ENCODE measurements around the gene DDX51.

Gene DDX51

DNA sequence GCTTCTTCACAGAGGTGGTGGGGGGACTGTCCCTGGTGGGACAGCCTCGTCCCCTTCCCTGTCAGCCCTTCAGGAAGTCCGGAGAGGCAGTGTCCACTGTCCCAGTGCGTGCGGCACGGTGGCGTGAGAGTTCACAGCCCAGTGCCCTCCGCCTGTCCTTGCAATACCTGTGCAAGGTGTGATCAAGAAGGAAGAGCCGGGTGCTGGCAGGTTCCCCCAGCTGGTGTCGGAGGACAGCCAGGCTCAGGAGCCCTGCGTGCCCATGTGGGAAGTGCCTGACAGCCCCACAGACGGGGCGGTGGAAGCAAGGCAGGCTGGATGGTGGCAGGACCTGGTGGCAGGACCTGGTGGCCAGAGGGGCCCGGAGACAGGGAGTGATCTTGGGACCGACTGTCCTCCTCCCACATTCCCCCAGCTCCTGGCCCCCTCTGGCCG, 16.5 kb upstream of the DDX51 start:
- H3K4me3 ChIP-seq (ENCODE audit: low read depth, low read length) = no peak overlapping the region
- TF ChIP-seq, protein P1, sequence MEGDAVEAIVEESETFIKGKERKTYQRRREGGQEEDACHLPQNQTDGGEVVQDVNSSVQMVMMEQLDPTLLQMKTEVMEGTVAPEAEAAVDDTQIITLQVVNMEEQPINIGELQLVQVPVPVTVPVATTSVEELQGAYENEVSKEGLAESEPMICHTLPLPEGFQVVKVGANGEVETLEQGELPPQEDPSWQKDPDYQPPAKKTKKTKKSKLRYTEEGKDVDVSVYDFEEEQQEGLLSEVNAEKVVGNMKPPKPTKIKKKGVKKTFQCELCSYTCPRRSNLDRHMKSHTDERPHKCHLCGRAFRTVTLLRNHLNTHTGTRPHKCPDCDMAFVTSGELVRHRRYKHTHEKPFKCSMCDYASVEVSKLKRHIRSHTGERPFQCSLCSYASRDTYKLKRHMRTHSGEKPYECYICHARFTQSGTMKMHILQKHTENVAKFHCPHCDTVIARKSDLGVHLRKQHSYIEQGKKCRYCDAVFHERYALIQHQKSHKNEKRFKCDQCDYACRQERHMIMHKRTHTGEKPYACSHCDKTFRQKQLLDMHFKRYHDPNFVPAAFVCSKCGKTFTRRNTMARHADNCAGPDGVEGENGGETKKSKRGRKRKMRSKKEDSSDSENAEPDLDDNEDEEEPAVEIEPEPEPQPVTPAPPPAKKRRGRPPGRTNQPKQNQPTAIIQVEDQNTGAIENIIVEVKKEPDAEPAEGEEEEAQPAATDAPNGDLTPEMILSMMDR (IDR thresholded peaks at IDR 0.05; ENCODE audit: borderline replicate concordance, insufficient read depth, low read depth, low read length) = no peak

DNA sequence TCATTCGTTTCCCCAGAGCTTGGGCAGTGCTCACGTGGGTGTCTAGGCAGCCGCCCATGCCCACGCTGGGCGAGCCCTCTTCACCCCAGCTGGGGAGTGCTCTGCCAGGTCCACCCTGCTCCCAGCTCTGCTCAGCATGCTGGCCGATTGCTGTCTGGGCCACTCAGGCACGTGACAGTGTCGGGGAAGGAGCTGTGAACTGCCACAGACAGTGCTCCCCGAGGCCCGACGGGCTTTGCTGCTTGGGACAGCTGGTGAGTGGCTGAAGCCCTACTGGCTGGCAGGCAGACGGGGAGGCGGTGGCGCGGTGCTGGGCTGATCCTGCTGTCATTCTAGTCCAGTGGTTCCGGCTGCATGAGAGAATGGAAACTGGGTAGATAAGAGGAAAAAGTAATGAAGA, 15.9 kb upstream of the DDX51 start:
- TF ChIP-seq, protein P1 (IDR thresholded peaks at IDR 0.05; ENCODE audit: borderline replicate concordance, insufficient read depth, low read depth, low read length) = no peak
- no peak overlapping the region for H3K4me3 ChIP-seq (ENCODE audit: low read depth, low read length)

DNA sequence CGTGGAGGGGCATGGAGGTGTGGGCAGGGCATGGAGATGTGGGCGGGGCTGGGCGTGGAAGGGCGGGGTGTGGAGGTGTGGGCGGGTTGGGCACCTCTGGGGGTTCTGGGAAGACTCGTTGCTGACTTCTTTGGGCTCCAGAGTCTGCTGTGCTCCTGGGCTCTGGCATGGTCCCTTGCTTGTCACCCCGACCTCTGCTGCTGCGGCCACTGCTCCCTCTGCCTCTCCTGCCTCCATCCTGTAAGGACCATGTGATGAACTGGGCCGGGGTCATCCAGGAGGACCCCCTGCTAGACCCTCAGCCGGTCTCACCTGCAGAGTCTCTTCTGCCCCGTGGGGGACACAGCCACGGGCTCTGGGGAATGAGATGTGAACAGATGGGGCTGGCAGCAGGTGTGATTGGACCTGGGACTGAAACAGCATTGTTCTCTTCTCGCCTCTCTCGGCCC, 15.5 kb upstream of the DDX51 start:
- H3K4me3 ChIP-seq (ENCODE audit: low read depth, low read length) = no peak overlapping the region
- TF ChIP-seq, protein P1 (IDR thresholded peaks at IDR 0.05; ENCODE audit: borderline replicate concordance, insufficient read depth, low read depth, low read length) = no peak

DNA sequence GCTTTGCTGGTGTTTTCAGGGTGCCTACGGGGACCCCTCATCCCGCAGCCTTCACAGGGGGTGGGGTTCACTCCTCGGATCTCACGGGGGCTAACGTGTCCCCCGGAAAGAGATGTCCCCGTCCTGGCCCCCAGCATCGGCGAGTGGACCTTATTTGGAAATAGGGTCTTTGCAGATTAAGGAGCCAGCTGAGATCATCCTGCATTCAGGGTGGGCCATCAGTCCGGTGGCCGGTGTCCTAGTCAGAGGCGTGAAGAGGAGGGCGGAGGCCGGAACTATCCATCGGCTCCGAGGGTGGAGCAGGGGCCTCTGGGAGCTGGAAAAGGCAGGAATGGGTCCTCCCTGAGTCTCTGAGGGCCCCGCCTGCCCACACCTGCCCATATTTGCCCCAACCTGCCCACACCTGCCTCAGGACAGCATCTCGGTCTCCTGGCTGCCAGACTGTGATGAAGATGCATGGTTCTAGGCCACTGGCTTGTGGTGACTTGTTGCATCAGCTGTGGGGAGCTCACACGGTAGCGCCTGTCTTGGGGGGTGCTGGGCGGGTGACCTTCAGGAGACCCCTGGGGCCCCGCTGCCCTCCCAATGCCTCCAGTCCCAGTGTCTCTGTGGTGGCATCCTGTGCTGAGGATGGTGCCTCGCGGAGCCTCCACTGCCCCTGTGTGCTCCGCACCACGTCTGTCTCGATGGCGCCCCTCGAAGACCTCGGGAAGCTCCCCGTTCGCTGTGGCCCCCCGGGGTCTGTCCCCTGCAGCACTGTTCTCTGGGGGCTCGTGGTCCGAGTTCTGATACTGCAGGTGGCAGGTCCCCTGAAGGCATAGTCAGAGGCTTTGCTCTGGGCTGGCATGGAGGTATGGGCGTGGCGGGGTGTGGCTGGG, 14.8 kb upstream of the DDX51 start:
- TF ChIP-seq, protein P1 (IDR thresholded peaks at IDR 0.05; ENCODE audit: borderline replicate concordance, insufficient read depth, low read depth, low read length) = no peak
- H3K4me3 ChIP-seq (ENCODE audit: low read depth, low read length) = no peak overlapping the region

DNA sequence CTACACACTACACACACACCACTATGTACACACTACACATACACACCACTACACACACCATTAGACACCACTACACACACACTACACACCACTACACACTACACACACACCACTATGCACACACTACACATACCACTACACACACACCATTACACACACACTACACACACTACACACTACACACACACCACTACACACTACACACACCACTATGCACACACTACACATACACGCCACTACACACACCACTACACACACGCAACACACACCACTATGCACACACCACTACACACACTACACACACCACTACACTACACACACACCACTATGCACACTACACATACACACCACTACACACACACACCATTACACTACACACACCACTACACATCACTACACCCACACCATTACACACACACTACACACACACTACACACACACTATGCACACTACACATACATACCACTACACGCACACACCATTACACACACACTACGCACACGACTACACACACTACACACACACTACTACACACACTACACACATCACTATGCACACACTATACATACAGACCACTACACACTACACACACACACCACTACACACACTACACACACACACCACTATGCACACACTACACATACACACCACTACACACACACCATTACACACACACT, 13.8 kb upstream of the DDX51 start:
- TF ChIP-seq, protein P1 (IDR thresholded peaks at IDR 0.05; ENCODE audit: borderline replicate concordance, insufficient read depth, low read depth, low read length) = no peak
- no peak overlapping the region for H3K4me3 ChIP-seq (ENCODE audit: low read depth, low read length)

DNA sequence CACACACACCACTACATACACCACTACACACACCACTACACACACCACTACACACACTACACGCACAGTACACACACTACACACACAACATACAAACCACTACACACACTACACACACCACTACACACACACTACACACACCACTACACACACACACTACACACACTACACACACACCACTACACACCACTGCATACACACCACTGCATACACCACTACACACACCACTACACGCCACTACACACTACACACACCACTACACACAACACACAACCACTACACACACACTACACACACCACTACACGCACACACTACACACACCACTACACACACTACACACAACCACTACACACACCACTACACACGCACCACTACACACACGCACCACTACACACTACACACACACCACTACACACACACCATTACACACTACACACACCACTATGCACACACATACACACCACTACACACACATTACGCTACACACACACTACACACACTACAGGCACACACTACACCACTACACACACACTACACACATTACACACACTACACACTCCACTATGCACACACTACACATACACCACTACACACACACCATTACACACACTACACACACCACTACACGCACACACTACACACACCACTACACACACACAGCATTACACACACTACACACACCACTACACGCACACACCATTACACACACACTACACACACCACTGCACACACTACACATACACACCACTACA, 12.6 kb upstream of the DDX51 start:
- no peak overlapping the region for H3K4me3 ChIP-seq (ENCODE audit: low read depth, low read length)
- TF ChIP-seq, protein P1 (IDR thresholded peaks at IDR 0.05; ENCODE audit: borderline replicate concordance, insufficient read depth, low read depth, low read length) = no peak
